Activated T-helper 9 cell treated with anti-CD3 and anti-CD28 coated beads, Interleukin-2, amount 50 U/mL, for 16 hours (primary cell): ENCODE measurements around the gene CYP39A1.

Experiments used
- DNase-seq: peaks from one replicate; pipeline ENCODE4 v3.0.0-alpha.2; 2020; ENCODE audit warnings: low read depth

The CYP39A1 gene

GRCh38 chr6:46590765-46591164 lies 61.9 kb downstream of the CYP39A1 start:
- DNase-seq = no peak

GRCh38 chr6:46586906-46587305 lies 65.7 kb downstream of the CYP39A1 start:
- no peak for DNase-seq

- DNase-seq = no peak
These were observed 68.0 kb downstream of the CYP39A1 start for GRCh38 chr6:46584586-46584985.

GRCh38 chr6:46583721-46584120 lies 68.9 kb downstream of the CYP39A1 start:
- no peak for DNase-seq

GRCh38 chr6:46583081-46583480 lies 69.5 kb downstream of the CYP39A1 start:
- DNase-seq = no peak

- no peak for DNase-seq
These were observed 71.0 kb downstream of the CYP39A1 start for GRCh38 chr6:46581459-46582177.

GRCh38 chr6:46575530-46575929 lies 77.1 kb downstream of the CYP39A1 start:
- no peak for DNase-seq

- DNase-seq = no peak
These were observed 79.5 kb downstream of the CYP39A1 start for GRCh38 chr6:46573140-46573539.

- DNase-seq = no peak
These were observed 87.1 kb downstream of the CYP39A1 start for GRCh38 chr6:46565531-46565930.

- no peak for DNase-seq
These were observed 88.7 kb downstream of the CYP39A1 start for GRCh38 chr6:46563924-46564323.

GRCh38 chr6:46556053-46556452 lies 96.6 kb downstream of the CYP39A1 start:
- no peak for DNase-seq

- no peak for DNase-seq
These were observed 97.5 kb downstream of the CYP39A1 start for GRCh38 chr6:46555129-46555528.

GRCh38 chr6:46549155-46549554 lies 103.5 kb downstream of the CYP39A1 start:
- no peak for DNase-seq

- DNase-seq = no peak
These were observed 111.1 kb downstream of the CYP39A1 start for GRCh38 chr6:46541556-46541955.

- DNase-seq = no peak
These were observed 112.8 kb downstream of the CYP39A1 start for GRCh38 chr6:46539866-46540265.

- DNase-seq = no peak
These were observed 113.7 kb downstream of the CYP39A1 start for GRCh38 chr6:46538800-46539480.

- DNase-seq = no peak
These were observed 121.7 kb downstream of the CYP39A1 start for GRCh38 chr6:46530896-46531295.

- no peak for DNase-seq
These were observed 123.5 kb downstream of the CYP39A1 start for GRCh38 chr6:46528961-46529750.

GRCh38 chr6:46526607-46527006 lies 126.0 kb downstream of the CYP39A1 start:
- no peak for DNase-seq

- DNase-seq = no peak
These were observed 127.0 kb downstream of the CYP39A1 start for GRCh38 chr6:46525583-46525982.

- no peak for DNase-seq
These were observed 131.1 kb downstream of the CYP39A1 start for GRCh38 chr6:46521464-46521971.

GRCh38 chr6:46517202-46517601 lies 135.4 kb downstream of the CYP39A1 start:
- no peak for DNase-seq

- no peak for DNase-seq
These were observed 139.1 kb downstream of the CYP39A1 start for GRCh38 chr6:46513533-46513932.
